SIG-M5 treated with dmso at 0.1 percent for 504 hours (cell line): ENCODE data around the gene C14orf180.

Experiments used
- DNase-seq: peaks from one replicate; lab custom pipeline; 2025; ENCODE audit not compliant: unreplicated experiment; lab: John Stamatoyannopoulos, UW

C14orf180 gene

GRCh38 chr14:104592292-104592672, 12.7 kb downstream of the C14orf180 start:
- DNase-seq = no peak

DNA sequence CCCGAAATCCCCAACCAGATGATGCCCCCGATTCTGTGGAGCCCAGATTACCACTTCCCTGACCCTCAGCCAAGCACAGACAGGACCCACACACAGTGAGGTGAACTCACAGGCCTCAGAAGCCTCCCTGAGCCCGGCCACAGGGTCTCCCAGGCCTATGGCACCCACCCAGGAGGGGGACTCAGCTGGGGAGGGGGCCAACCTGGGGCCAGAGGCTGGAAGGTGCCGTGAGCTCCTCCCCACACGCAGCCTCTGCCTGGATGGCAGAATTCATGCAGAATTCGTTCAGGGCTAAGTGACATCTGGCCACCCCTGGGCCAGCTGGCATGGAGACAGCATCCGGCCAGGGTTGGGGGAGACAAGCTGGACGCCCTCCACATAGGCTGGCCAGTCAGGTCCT, 13.2 kb downstream of the C14orf180 start:
- no peak for DNase-seq

- DNase-seq = no peak
Observed at GRCh38 chr14:104593241-104593701, 13.7 kb downstream of the C14orf180 start.

- no peak for DNase-seq
Observed at GRCh38 chr14:104593710-104594136, 14.2 kb downstream of the C14orf180 start.

- DNase-seq = no peak
Observed at GRCh38 chr14:104594310-104595046, 14.9 kb downstream of the C14orf180 start.

- DNase-seq = no peak
Observed at GRCh38 chr14:104595116-104595675, 15.6 kb downstream of the C14orf180 start.

GRCh38 chr14:104595911-104596450, 16.4 kb downstream of the C14orf180 start:
- no peak for DNase-seq

DNA sequence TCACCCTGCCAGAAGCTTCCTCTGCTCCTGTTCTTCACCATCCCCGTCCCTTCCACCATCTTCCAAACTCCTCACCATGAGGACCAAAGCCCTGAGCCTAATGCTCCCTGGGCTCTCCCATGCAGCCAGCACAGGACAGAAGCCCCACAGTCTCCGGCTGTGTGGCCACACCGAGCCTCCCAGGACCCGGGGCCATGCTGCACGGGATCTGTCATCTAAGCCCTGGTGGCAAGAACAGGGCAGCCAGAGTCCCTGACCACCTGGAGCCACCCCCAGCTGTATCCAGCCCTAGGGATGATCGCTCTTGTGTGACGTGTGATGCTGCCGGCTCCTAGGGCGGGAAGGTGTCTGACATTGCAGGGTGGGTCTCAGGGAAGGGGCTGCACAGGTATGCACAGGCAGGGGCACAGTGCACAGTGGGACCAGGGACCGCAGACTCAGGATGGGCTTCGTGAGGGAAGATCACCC, 16.9 kb downstream of the C14orf180 start:
- no peak for DNase-seq

DNA sequence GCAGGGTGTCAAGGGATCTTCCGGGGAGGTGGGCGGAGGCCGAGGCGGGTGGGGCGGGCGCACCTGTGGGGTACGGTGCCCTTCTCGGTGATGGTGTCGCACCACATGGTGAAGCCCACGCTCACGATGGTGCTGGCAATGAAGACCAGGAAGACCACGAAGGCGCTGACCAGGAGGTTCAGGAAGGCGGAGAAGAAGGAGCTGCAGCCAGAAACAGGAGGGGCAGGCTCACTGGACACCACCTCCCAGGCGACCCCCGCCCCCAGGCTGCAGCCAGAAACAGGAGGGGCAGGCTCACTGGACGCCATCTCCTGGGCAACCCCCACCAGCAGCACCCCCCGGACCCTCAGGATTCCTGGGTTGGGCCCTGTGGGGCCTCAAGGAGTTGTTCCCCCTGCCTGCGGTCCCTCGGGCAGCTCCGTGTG, 17.4 kb downstream of the C14orf180 start:
- DNase-seq = no peak

DNA sequence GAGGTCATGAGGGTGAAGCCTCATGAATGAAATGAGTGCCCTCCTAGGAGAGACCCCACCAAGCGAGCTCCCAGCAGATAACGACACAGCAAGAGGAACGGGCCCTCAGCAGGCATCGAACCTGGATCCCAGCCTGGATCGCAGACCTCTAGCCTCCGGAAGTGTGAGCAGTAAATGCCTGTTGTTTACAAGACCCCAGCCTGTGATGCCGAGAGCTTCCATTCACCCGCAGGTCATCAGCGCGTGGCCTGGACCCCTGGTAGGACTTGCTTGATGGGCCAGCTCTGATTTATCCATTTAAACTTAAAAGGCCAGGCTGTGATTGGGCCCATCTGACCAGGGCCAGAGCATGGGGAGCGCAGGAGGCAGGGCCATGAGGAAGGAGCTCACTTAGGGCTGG, 18.0 kb downstream of the C14orf180 start:
- DNase-seq = no peak

- DNase-seq = no peak
Observed at GRCh38 chr14:104598039-104598909, 18.7 kb downstream of the C14orf180 start.

- DNase-seq = no peak
Observed at GRCh38 chr14:104598910-104599273, 19.3 kb downstream of the C14orf180 start.

- DNase-seq = no peak
Observed at GRCh38 chr14:104599446-104599845, 19.9 kb downstream of the C14orf180 start.

DNA sequence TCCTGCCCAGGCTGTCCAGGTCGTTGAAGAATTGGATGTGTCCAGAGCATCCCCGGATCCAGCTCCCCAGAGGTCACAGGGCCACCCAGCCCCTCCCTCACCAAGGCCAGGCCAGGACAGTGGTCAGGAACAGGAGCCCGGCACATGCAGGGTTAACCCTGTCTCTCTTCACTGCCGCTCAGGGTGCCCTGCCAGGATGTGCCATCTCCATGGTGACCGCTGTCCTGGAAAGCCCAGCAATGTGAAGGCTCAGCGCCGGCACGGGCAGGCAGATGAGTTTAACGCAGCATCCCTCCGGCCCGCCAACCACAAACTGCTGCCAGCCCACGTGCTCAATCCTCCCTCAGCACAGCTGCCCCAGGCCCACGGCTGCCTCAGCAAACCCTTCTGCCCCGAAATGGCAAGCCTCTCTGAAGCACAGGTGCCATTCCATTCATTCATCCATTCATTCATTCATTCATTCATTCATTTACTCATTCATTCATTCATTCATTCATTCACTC, 20.6 kb downstream of the C14orf180 start:
- DNase-seq = no peak

- no peak for DNase-seq
Observed at GRCh38 chr14:104600805-104601204, 21.2 kb downstream of the C14orf180 start.

DNA sequence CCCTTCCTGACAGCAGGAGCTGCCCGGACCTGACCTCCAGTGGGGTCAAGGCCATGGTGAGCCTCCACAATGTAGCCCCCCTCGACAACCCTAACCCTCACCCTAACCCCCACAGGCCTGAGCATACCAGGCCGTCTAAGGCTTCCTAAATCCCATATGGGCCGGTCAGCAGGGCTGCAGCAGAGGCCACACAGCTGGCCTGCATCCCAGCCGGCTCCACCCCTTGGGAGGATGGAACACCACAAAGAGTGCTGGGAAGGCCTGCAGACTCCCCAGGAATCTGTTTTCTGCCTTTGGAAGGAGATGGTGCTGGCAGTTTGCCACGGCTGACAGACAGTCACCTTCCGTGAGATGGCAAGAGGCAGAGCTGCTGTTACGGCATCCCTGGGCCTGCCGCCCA, 22.2 kb downstream of the C14orf180 start:
- DNase-seq = no peak

- DNase-seq = no peak
Observed at GRCh38 chr14:104602315-104602932, 22.9 kb downstream of the C14orf180 start.

DNA sequence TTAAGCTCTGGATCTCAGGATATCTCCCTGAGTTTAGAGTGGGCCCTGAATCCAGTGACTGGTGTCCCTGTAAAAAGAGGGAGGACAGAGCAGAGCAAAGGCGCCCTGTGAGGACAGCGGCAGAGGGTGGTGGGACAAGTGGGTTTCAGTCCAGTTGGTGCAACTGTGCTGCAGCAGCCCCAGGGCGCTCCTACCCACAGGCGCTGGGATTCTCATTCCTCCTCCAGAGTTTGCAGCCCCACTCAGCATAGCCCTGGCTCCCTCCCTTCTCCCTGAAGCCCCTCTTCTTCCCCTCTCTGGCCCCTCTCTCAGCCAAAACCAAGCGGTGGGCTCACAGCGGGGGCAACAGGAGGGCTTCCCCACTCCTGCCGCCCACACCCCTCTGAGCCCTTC, 23.4 kb downstream of the C14orf180 start:
- DNase-seq = no peak

DNA sequence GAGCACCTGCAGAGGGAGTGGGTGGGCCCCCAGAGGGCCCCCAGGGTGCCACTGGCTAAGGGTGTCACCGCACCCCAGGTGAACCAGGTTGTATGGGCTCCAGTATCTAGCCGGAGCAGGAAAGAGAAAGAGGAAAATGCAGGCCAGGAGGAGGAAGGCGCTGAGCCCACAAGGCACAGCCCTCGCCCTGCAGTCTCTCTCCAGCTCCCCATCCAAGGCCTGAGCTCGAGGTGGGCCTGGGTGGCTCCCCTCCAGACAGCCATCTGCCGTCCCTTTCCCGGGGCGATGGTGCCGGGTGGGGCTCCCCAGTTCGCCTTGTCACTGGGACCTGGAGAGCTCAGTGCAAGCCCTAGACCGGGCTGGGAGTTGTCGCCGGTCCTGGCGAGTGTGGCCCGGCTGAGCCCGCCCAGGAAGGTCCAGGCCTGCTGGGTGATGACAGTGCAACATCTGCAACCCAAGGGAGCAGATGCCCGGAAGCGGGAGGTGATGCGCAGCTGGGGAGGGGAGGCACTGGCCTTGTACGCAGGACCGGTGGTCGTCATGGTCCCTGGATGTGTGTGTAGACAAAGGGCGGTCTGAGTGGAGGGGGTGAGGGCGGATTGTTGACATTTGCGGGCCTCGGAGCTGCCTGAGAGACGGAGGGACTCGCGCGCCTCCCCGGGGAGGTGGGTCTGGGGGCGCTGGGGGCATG, 24.3 kb downstream of the C14orf180 start:
- no peak for DNase-seq
